GM12873 (cell line): ENCODE results near the gene TMEM176A.
A peak's percentile ranks its signal among the peaks of the same experiment; 100 is the strongest.

Experiments
- CTCF ChIP-seq: IDR thresholded peaks from 2 replicates; pipeline ENCODE4 v1.5.1; 2012; ENCODE audit warnings: low read depth, mild to moderate bottlenecking, moderate library complexity, low read length, control low read depth; ENCODE audit not compliant: insufficient read depth; ENCODE audit errors: missing control alignments

Gene TMEM176A

GRCh38 chr7:150756858-150757257 is 43.7 kb upstream of the TMEM176A start:
- TF ChIP-seq CTCF = peak; percentile 57

- no peak for TF ChIP-seq CTCF
These were observed 41.1 kb upstream of the TMEM176A start for GRCh38 chr7:150759479-150759878.

- no peak for TF ChIP-seq CTCF
These were observed 34.2 kb upstream of the TMEM176A start for GRCh38 chr7:150766334-150766709.

GRCh38 chr7:150769768-150770167 is 30.8 kb upstream of the TMEM176A start:
- TF ChIP-seq CTCF = no peak

- TF ChIP-seq CTCF = no peak
These were observed 22.4 kb upstream of the TMEM176A start for GRCh38 chr7:150778014-150778737.

GRCh38 chr7:150778738-150779301 is 21.7 kb upstream of the TMEM176A start:
- peak; percentile 89 for TF ChIP-seq CTCF

- no peak for TF ChIP-seq CTCF
These were observed 20.3 kb upstream of the TMEM176A start for GRCh38 chr7:150780292-150780691.
